ENCODE results near the gene CTNNA3.
A peak's percentile ranks its signal among the peaks of the same experiment; 100 is the strongest.

The CTNNA3 gene

GRCh38 chr10:66291133-66291532, 1404.9 kb downstream of the CTNNA3 start:
- H3K36me3 Mint-ChIP-seq = no peaks in the 10 kb centered on the region
- H3K4me3 Mint-ChIP-seq = no peak overlapping the region
- peaks cover 0 to 2% of the 10 kb centered on the region in 2 donors for H3K9me3 Mint-ChIP-seq

DNA sequence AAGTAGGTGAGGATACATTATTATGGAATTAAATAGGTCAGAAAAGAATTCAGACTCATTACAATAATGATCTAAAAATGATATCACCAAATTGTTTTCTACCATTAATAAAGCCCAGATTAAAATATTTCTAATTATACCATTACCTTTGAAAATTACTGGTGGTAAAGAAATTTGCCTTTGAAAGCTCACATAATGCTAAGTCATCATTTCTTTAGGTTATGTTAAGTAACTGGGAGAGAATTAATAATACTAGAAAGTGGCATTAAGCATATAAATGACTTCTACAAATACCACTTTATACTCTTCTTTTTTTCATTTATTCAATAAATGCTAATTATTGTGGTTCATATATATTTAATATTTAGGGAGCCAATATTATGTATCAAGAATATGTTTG, 1411.4 kb downstream of the CTNNA3 start:
- Mint-ChIP-seq H3K9me3 (no peaks in the 10 kb centered on the region), H3K27ac (no peak overlapping the region), H3K27me3 (no peaks in the 10 kb centered on the region), H3K4me3 (no peak overlapping the region), H3K36me3 (no peaks in the 10 kb centered on the region), H3K4me1 (no peaks in the 10 kb centered on the region)
- no peak for ATAC-seq (replicated peaks)
- DNase-seq = no peak

More at GRCh38 chr10:66291133-66291532, 1404.9 kb downstream of the CTNNA3 start:
- H3K27me3 Mint-ChIP-seq = no peaks in the 10 kb centered on the region
- no peak overlapping the region for H3K27ac Mint-ChIP-seq
- ATAC-seq (replicated peaks) = no peak
- no peak for DNase-seq
- H3K4me1 Mint-ChIP-seq = no peaks in the 10 kb centered on the region

- H3K27me3 Mint-ChIP-seq = no peaks in the 10 kb centered on the region
- H3K27ac Mint-ChIP-seq = no peak overlapping the region
- no peak overlapping the region for H3K4me3 Mint-ChIP-seq
- H3K9me3 Mint-ChIP-seq = no peaks in the 10 kb centered on the region
- no peaks in the 10 kb centered on the region for H3K36me3 Mint-ChIP-seq
- ATAC-seq (replicated peaks) (no peak), DNase-seq (no peak)
- H3K4me1 Mint-ChIP-seq = no peaks in the 10 kb centered on the region
These were observed 1412.0 kb downstream of the CTNNA3 start for GRCh38 chr10:66283874-66284464.

- no peaks in the 10 kb centered on the region for H3K36me3 Mint-ChIP-seq
- no peak for ATAC-seq (replicated peaks)
- no peak overlapping the region for H3K4me3 Mint-ChIP-seq
- no peaks in the 10 kb centered on the region for H3K4me1 Mint-ChIP-seq
- H3K9me3 Mint-ChIP-seq = no peaks in the 10 kb centered on the region
- no peaks in the 10 kb centered on the region for H3K27me3 Mint-ChIP-seq
- DNase-seq = no peak
- H3K27ac Mint-ChIP-seq = no peak overlapping the region
These were observed 1412.9 kb downstream of the CTNNA3 start for GRCh38 chr10:66283064-66283463.

DNA sequence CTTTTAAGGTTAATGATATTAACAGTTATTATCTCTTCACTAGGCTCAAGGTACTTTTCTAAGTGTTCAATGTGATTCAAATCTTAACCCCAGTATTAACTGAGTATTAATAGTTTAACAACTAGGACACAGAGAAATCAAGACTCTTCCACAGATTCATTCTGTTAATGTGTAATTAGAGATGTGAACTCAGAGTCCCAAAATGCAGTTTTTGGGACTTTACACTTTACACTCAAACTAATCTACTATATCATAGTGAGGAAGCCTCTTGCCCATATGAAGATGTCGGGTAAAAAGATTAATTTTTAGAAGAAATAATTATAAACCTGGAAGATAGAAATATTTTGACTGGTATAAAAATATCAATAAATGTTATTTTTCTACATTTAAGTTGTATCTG, 1414.7 kb downstream of the CTNNA3 start:
- no peak for DNase-seq

DNA sequence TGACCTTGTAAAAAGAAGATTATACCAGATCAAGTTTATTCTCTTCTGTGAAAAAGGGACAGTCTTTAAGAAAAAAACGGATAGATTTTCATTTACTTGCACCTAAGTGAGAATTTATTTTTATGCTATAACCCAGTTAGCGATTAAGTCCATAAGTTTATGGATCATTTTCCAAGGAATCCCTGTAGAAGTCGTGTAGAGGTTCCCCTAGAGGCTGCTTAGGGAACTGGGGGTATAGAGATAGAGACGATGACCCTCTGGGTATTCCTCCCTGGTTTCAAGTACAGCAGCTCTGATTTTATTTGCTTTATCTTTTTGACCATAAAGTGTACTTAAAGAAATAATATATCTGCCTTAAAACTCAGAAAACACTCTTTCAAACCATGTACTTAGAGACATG, 1418.5 kb downstream of the CTNNA3 start:
- no peak for ATAC-seq (replicated peaks)

More for the DNA sequence above, 1414.7 kb downstream of the CTNNA3 start:
- no peak overlapping the region for H3K4me3 Mint-ChIP-seq
- H3K27ac Mint-ChIP-seq = no peak overlapping the region
- no peaks in the 10 kb centered on the region for H3K36me3 Mint-ChIP-seq
- H3K27me3 Mint-ChIP-seq = no peaks in the 10 kb centered on the region
- H3K9me3 Mint-ChIP-seq = no peaks in the 10 kb centered on the region
- no peaks in the 10 kb centered on the region for H3K4me1 Mint-ChIP-seq
- ATAC-seq (replicated peaks) = no peak

GRCh38 chr10:66273966-66274519, 1422.0 kb downstream of the CTNNA3 start:
- no peaks in the 10 kb centered on the region for H3K27me3 Mint-ChIP-seq
- no peak overlapping the region for H3K27ac Mint-ChIP-seq
- no peaks in the 10 kb centered on the region for H3K36me3 Mint-ChIP-seq
- DNase-seq = no peak
- no peak for ATAC-seq (replicated peaks)
- H3K9me3 Mint-ChIP-seq = no peaks in the 10 kb centered on the region
- H3K4me1 Mint-ChIP-seq = no peaks in the 10 kb centered on the region
- H3K4me3 Mint-ChIP-seq = no peak overlapping the region

More for the DNA sequence above, 1418.5 kb downstream of the CTNNA3 start:
- H3K27me3 Mint-ChIP-seq = no peaks in the 10 kb centered on the region
- no peak for DNase-seq
- H3K27ac Mint-ChIP-seq = no peak overlapping the region
- no peaks in the 10 kb centered on the region for H3K36me3 Mint-ChIP-seq
- no peak overlapping the region for H3K4me3 Mint-ChIP-seq
- no peaks in the 10 kb centered on the region for H3K9me3 Mint-ChIP-seq
- no peaks in the 10 kb centered on the region for H3K4me1 Mint-ChIP-seq

DNA sequence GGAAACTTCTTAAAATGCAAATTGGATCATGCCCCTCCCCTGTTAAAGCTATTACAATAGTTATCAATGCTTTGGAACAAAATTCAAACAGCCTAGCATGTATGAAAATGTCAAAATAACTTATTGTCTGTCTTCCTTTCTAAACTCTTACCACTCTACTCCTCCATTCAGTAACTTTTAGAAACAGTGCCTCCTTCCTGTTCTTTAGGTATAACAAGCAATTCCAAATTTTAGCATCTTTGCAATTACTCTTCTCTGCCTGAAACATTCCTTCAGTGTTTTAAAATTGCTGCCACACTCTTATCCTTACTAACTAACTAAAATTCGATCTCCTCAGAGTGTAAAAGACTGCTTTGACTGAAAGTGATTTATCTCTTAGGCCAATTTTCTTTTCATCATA, 1430.6 kb downstream of the CTNNA3 start:
- no peak overlapping the region for H3K27ac Mint-ChIP-seq

GRCh38 chr10:66259836-66260235, 1436.2 kb downstream of the CTNNA3 start:
- Mint-ChIP-seq H3K27ac (no peak overlapping the region), H3K4me1 (no peaks in the 10 kb centered on the region), H3K9me3 (peaks cover 4 to 7% of the 10 kb centered on the region in 2 donors), H3K36me3 (no peaks in the 10 kb centered on the region), H3K27me3 (no peaks in the 10 kb centered on the region), H3K4me3 (no peak overlapping the region)
- ATAC-seq (replicated peaks) (peak; percentile 50 to 53), DNase-seq (no peak)

More for the DNA sequence above, 1430.6 kb downstream of the CTNNA3 start:
- no peak for DNase-seq
- Mint-ChIP-seq H3K4me1 (no peaks in the 10 kb centered on the region), H3K9me3 (no peaks in the 10 kb centered on the region), H3K36me3 (no peaks in the 10 kb centered on the region), H3K4me3 (no peak overlapping the region), H3K27me3 (no peaks in the 10 kb centered on the region)
- ATAC-seq (replicated peaks) = no peak

GRCh38 chr10:66258693-66259092, 1437.3 kb downstream of the CTNNA3 start:
- ATAC-seq (replicated peaks) (peak; percentile 31 to 46), DNase-seq (no peak)
- no peak overlapping the region for H3K27ac Mint-ChIP-seq
- no peaks in the 10 kb centered on the region for H3K36me3 Mint-ChIP-seq
- no peaks in the 10 kb centered on the region for H3K27me3 Mint-ChIP-seq
- H3K9me3 Mint-ChIP-seq = peaks cover 4 to 10% of the 10 kb centered on the region in 2 donors
- no peaks in the 10 kb centered on the region for H3K4me1 Mint-ChIP-seq
- no peak overlapping the region for H3K4me3 Mint-ChIP-seq

GRCh38 chr10:66257801-66258200, 1438.2 kb downstream of the CTNNA3 start:
- Mint-ChIP-seq H3K4me3 (no peak overlapping the region), H3K36me3 (no peaks in the 10 kb centered on the region), H3K27ac (no peak overlapping the region), H3K9me3 (peaks cover 4 to 10% of the 10 kb centered on the region in 2 donors), H3K4me1 (no peaks in the 10 kb centered on the region), H3K27me3 (no peaks in the 10 kb centered on the region)
- DNase-seq = no peak
- no peak for ATAC-seq (replicated peaks)

GRCh38 chr10:66252986-66253385, 1443.0 kb downstream of the CTNNA3 start:
- no peaks in the 10 kb centered on the region for H3K4me1 Mint-ChIP-seq
- ATAC-seq (replicated peaks) = no peak
- H3K4me3 Mint-ChIP-seq = no peak overlapping the region
- no peaks in the 10 kb centered on the region for H3K27me3 Mint-ChIP-seq
- no peak overlapping the region for H3K27ac Mint-ChIP-seq
- peaks cover 15 to 19% of the 10 kb centered on the region in 2 donors for H3K9me3 Mint-ChIP-seq
- H3K36me3 Mint-ChIP-seq = no peaks in the 10 kb centered on the region
- no peak for DNase-seq

DNA sequence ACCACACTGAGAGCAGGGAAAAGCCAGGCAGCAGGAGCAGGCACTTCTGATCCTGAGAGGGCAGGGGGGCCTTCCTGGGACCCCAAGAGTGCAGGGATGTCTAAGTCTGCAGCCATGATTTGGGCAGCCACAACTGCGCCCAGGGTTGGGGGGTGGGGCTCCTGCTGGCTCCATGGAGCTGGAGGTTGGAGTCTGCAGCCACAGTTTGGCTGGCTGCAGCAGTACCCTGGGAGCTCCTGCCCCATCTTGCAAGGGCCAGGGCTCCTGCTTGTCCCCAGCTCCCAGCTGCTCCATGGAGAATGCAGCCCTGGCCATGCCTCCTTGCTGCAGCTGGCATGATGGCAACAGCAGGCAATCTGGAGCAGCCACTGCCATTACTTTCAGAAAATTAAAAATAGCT, 1449.8 kb downstream of the CTNNA3 start:
- DNase-seq = no peak
- ATAC-seq (replicated peaks) = no peak
- Mint-ChIP-seq H3K36me3 (no peaks in the 10 kb centered on the region), H3K4me3 (no peak overlapping the region), H3K4me1 (no peaks in the 10 kb centered on the region), H3K27ac (no peak overlapping the region), H3K27me3 (no peaks in the 10 kb centered on the region), H3K9me3 (peaks cover 12 to 13% of the 10 kb centered on the region in 2 donors)

DNA sequence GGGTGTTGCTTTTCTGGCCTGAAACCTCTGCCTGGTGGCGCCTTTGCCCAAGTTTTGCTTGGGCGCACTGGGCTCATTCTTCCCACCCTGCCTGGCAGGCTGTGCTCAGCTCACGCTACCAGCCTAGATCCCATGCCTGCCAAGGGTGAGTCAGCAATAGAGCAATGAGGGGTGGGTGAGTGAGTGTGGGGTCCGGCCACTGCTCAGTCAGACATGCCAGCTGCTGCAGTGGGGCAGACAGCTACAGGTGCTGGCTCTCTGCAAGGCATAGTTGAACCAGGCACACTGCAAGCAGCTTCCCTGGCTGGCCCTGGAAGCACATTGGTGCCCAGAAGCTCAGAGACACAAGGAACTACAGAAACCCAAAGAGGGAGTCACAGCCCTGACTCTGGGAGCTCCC, 1451.0 kb downstream of the CTNNA3 start:
- DNase-seq (no peak), ATAC-seq (replicated peaks) (no peak)
- Mint-ChIP-seq H3K9me3 (peaks cover 10 to 12% of the 10 kb centered on the region in 2 donors), H3K27ac (no peak overlapping the region), H3K4me3 (no peak overlapping the region), H3K27me3 (no peaks in the 10 kb centered on the region), H3K36me3 (no peaks in the 10 kb centered on the region), H3K4me1 (no peaks in the 10 kb centered on the region)

- H3K27ac Mint-ChIP-seq = no peak overlapping the region
- H3K36me3 Mint-ChIP-seq = no peaks in the 10 kb centered on the region
- no peaks in the 10 kb centered on the region for H3K27me3 Mint-ChIP-seq
- no peaks in the 10 kb centered on the region for H3K4me1 Mint-ChIP-seq
- H3K9me3 Mint-ChIP-seq = peaks cover 0 to 1% of the 10 kb centered on the region in 2 donors
- ATAC-seq (replicated peaks) (no peak), DNase-seq (no peak)
- no peak overlapping the region for H3K4me3 Mint-ChIP-seq
These were observed 1453.1 kb downstream of the CTNNA3 start for GRCh38 chr10:66242885-66243284.

All from stimulated activated naive B cell treated with anti-CD40 and anti-IgM and Interleukin-4, amounts not matched to agents 10 μg/mL and 1 μg/mL and 100 μg/mL, for 72 hours (primary cell).